WTC11 (cell line): ENCODE results near the gene HOXA13.

Experiments
- ESRRA ChIP-seq: sonication (generic); formaldehyde crosslinking; IDR thresholded peaks from 2 replicates; pipeline ENCODE4 v1.8.1; 2022; ENCODE audit warnings: mild to moderate bottlenecking, missing genetic modification reagents, borderline replicate concordance
- GTF2I ChIP-seq: fragments of 250-450 bp; sonication (Bioruptor Pico); conservative IDR thresholded peaks from 2 replicates; pipeline ENCODE4 v1.4.0; 2021; ENCODE audit warnings: mild to moderate bottlenecking
- NR1H2 ChIP-seq: sonication (generic); formaldehyde crosslinking; IDR thresholded peaks from 2 replicates; pipeline ENCODE4 v1.9.0; 2021; ENCODE audit warnings: mild to moderate bottlenecking, moderate library complexity, missing genetic modification reagents
- PRDM15 ChIP-seq: sonication (generic); formaldehyde crosslinking; IDR thresholded peaks from 2 replicates; pipeline ENCODE4 v1.8.0; 2022; ENCODE audit warnings: missing genetic modification reagents
- PREB ChIP-seq: sonication (generic); formaldehyde crosslinking; IDR thresholded peaks from 2 replicates; pipeline ENCODE4 v1.8.1; 2022; ENCODE audit warnings: mild to moderate bottlenecking, missing genetic modification reagents, moderate library complexity, borderline replicate concordance
- RELA ChIP-seq: sonication (generic); formaldehyde crosslinking; IDR thresholded peaks from 2 replicates; pipeline ENCODE4 v1.8.1; 2022; ENCODE audit warnings: missing genetic modification reagents, mild to moderate bottlenecking, borderline replicate concordance
- ZNF263 ChIP-seq: sonication (generic); formaldehyde crosslinking; IDR thresholded peaks from 2 replicates; pipeline ENCODE4 v1.8.1; 2022; ENCODE audit warnings: low read depth, mild to moderate bottlenecking, moderate library complexity, missing genetic modification reagents
- TF ChIP-seq, protein P1 (sequence below): sonication (generic); formaldehyde crosslinking; IDR thresholded peaks from 2 replicates; pipeline ENCODE4 v1.8.1; 2022; ENCODE audit warnings: low read depth, mild to moderate bottlenecking, moderate library complexity, missing genetic modification reagents, borderline replicate concordance
- TF ChIP-seq, protein P2 (sequence below): fragments of 200-600 bp; IDR thresholded peaks from 2 replicates; pipeline ENCODE4 v1.8.0; 2022; ENCODE audit warnings: antibody characterized with exemption

GRCh38 chr7:27180431-27181420 is 19.2 kb downstream of the HOXA13 start:
- no peak for TF ChIP-seq RELA (CRISPR knock-in tag)
- TF ChIP-seq, protein P1, sequence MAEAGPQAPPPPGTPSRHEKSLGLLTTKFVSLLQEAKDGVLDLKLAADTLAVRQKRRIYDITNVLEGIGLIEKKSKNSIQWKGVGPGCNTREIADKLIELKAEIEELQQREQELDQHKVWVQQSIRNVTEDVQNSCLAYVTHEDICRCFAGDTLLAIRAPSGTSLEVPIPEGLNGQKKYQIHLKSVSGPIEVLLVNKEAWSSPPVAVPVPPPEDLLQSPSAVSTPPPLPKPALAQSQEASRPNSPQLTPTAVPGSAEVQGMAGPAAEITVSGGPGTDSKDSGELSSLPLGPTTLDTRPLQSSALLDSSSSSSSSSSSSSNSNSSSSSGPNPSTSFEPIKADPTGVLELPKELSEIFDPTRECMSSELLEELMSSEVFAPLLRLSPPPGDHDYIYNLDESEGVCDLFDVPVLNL (CRISPR knock-in tag) = no peak
- no peak for TF ChIP-seq GTF2I (CRISPR knock-in tag)
- TF ChIP-seq, protein P2, sequence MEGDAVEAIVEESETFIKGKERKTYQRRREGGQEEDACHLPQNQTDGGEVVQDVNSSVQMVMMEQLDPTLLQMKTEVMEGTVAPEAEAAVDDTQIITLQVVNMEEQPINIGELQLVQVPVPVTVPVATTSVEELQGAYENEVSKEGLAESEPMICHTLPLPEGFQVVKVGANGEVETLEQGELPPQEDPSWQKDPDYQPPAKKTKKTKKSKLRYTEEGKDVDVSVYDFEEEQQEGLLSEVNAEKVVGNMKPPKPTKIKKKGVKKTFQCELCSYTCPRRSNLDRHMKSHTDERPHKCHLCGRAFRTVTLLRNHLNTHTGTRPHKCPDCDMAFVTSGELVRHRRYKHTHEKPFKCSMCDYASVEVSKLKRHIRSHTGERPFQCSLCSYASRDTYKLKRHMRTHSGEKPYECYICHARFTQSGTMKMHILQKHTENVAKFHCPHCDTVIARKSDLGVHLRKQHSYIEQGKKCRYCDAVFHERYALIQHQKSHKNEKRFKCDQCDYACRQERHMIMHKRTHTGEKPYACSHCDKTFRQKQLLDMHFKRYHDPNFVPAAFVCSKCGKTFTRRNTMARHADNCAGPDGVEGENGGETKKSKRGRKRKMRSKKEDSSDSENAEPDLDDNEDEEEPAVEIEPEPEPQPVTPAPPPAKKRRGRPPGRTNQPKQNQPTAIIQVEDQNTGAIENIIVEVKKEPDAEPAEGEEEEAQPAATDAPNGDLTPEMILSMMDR = no peak
- TF ChIP-seq PRDM15 (CRISPR knock-in tag) = no peak
- TF ChIP-seq ZNF263 (CRISPR knock-in tag) = no peak
- TF ChIP-seq PREB (CRISPR knock-in tag) = no peak
- no peak for TF ChIP-seq ESRRA (CRISPR knock-in tag)
- no peak for TF ChIP-seq NR1H2 (CRISPR knock-in tag)
